GM20000 (cell line): ENCODE measurements around the gene IFNL3.

Source experiments
- DNase-seq: peaks from one replicate; pipeline ENCODE4 v3.0.0; 2012; ENCODE audit warnings: low spot score
- CTCF ChIP-seq: IDR thresholded peaks from 2 replicates; pipeline ENCODE4 v1.5.1; 2012; ENCODE audit warnings: mild to moderate bottlenecking, control low read depth; ENCODE audit errors: extremely low read depth, missing control alignments

Gene IFNL3

DNA sequence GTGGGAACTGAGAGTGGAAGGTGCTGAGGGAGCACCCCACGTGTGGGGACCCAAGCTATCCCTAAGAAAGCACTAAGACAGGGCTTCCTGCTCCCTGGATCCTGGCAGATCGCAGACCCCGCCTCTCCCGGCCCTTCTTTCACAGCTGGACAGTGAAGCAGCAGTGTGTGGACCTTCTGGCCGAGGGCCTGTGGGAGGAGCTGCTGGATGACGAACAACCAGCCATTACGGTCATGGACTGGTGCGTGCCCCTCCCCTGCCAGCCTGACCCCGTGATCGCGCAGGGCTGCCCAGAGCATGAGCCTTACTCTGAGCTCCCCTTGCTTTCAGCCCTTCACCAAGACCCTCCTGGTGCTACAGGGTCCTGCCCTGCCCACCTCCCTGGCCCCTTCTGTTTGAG is 45.8 kb downstream of the IFNL3 start:
- no peak for DNase-seq

DNA sequence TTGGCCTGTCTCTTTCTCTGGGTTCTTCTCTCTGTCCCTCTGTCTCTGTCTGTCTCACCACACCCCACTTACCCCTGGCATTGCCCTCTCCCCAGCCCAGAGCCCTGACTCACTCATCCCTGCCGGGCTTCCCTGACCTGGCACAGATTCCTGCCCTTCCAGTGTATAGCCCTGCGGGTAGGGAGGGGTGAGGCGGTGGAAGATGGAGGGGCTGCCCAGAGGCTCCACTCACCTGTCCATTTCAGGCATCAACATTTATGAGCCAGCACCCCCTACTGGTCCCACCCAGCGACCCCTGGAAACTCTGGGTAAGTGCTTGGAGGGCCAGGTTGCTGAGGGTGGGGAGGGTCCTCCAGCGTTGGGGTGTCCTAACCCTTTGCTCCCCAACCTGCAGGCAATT is 47.0 kb downstream of the IFNL3 start:
- DNase-seq = no peak
- TF ChIP-seq CTCF = peak; percentile 3

More for the DNA sequence above, 45.8 kb downstream of the IFNL3 start:
- no peak for TF ChIP-seq CTCF

- no peak for TF ChIP-seq CTCF
These were observed 47.8 kb downstream of the IFNL3 start, which contains the start of gene NCCRP1 for GRCh38 chr19:39196860-39197562. NCCRP1 (plus strand) TSS chr19:39196964; CDS start chr19:39196983, 19 bp downstream.

DNA sequence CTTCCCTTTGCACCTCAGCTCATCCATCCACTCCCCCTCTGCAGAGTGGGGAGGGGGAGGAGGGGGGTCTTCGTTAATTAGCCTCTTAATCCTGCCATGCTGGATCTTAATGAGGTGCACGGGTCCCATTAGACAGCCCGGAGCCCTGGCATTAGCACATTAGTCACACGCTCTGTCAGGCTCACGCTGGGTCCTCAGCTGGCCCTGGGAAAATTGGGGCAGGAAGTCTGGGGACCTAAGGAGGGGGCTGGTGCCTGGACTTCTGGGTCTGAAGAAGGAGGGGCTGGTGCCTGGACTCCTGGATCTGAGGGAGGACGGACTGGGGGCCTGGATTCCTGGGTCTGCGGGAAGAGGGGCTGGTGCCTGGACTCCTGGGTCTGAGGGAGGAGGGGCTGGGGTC is 48.5 kb downstream of the IFNL3 start:
- no peak for TF ChIP-seq CTCF
- DNase-seq = no peak

More at GRCh38 chr19:39196860-39197562, 47.8 kb downstream of the IFNL3 start, which contains the start of gene NCCRP1:
- DNase-seq = no peak

- no peak for TF ChIP-seq CTCF
- DNase-seq = no peak
These were observed 49.1 kb downstream of the IFNL3 start for GRCh38 chr19:39195755-39196154.

DNA sequence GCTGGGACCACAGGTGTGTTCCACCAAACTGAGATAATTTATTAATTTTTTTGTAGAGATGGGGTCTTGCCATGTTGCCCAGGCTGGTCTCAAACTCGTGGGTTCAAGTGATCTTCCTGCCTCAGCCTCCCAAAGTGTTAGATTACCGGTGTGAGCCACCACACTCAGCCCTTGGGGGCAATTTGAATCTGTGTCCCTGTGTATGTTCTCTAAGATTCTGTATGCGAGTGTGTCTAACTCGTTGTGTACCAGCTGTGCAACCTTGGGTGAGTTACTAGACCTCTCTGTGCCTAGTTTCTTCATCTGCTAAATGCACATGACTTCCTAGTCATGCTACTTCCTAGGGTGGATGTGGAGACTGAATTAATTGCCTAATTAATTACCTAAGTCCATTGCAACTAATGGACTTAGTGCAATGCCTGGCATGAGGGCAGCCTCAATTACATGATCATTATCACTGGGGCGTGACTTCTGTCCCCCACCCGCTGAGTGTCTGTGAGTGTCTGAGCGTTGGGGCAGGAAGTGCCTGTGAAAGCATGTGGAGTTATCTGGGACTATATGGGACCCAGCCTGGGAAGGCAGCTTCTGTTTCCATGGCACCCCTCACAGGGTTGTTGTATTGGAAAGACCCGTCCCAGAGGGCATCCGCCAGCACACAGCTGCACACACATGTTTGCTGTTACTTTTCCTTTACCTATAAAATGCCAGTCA is 49.8 kb downstream of the IFNL3 start:
- DNase-seq = no peak
- no peak for TF ChIP-seq CTCF

DNA sequence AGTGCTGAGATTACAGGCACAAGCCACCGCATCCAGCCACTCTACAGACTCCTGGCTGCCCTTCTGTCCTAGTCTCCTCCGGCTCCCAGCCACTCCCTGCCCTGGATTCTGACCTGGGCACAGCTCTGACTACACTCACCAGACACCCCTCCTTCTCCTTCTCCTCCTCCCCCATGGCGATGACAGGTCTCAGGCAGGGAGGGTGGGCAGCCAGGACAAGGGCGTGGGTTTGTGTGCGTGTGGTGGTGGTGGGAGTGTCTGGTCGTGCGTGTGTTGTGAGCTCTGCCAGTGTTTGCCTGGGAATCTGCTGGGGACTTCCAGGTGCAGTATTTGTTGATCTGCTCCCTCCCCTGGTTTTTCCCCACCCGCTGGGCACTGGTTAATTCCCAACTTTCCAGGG is 51.0 kb downstream of the IFNL3 start:
- DNase-seq = no peak
- no peak for TF ChIP-seq CTCF
